Stimulated activated CD4-positive, alpha-beta T cell treated with anti-CD3 and anti-CD28 coated beads, Interleukin-2, amount 100 ng/mL, for 4 hours (primary cell): ENCODE measurements around the gene FICD.
A peak's percentile ranks its signal among the peaks of the same experiment; 100 is the strongest.
"Not testable (repeated sequence)": the region's sequence is repeated elsewhere in the genome, so short reads cannot be mapped to it uniquely, and the experiment has no call there.

ENCODE experiments used
- DNase-seq: peaks from one replicate; pipeline ENCODE4 v3.0.0-alpha.2; 2020; ENCODE audit warnings: low read depth

Gene FICD

DNA sequence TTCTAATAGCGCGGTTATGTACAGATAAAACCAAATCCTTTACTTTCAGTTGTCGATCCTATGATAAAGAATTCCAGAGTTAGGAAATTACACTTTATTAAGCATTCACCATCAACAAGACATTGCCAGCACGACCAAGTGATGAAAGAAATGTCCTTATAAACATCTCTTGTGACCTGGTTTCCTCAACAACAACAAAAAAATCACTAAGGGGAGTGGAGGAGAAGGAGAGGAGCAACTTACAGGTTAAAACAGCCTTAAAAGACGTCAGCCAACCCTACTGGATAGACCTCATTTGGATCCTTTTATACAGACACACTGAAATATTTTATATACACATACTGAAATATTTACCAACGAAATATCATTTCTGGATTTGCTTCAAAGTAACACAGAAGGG lies 23.1 kb downstream of the FICD start:
- DNase-seq: no peak

DNA sequence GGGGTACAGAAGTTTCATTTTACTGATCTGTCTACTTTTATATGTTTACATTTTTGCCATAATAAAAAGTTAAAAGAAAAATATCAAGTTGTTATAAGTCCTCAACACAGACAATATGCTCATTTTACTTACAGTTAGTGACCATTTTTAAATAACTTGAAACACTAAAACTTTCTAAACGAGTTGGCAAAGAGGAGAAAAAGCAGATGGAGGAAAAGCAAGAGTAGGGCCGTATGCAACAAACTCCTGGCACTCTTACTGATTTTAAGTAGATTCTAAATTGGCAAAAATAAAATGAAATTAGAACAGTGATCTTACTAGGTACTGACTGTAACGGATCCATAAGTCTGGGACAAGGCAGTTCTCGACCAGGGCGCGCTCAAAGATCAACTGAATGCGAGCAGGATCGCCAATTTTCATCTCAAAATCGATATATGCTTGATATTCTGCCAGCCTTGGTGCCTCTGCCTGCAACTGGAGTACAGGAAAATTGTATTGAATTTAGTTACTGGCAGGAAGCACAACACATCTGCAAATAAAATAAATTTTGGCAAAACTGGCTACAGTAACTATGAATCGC lies 23.6 kb downstream of the FICD start:
- no peak for DNase-seq

DNA sequence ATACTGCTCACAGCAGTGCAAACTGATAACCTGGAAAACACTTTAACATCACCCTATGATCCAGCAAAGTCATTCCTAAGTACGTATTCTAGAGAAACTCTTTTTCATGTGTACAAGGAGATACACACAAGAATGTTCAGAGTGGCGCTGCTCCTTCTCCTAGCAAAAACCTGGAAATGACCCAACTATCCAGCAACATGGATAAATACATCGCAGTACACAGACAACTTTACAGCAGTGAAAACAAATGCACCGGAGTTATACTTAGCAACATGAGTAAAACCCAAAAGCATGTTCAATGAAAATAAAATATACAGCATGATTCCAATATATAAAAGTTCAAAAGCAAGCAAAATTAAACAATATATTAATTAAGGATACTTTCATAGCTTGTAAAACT lies 27.2 kb downstream of the FICD start:
- DNase-seq: no peak

DNA sequence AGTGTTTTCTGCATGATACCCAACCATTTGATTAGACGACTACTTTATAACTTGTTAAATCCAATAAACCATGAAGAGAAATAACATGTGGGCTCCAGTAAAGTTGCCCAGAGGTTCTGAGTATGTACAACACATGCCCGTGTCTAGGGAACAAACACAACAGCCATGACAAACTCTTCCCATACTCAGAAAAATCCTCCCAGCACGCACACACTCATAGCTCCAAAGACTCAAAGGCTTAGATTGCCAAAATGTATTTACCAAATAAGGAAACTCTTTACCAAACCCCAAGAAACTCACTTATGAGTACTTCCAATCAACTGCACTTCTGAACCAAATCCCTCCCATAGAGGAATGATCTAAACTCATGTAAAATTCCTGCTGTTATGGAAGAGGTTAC lies 28.6 kb downstream of the FICD start:
- no peak for DNase-seq

DNA sequence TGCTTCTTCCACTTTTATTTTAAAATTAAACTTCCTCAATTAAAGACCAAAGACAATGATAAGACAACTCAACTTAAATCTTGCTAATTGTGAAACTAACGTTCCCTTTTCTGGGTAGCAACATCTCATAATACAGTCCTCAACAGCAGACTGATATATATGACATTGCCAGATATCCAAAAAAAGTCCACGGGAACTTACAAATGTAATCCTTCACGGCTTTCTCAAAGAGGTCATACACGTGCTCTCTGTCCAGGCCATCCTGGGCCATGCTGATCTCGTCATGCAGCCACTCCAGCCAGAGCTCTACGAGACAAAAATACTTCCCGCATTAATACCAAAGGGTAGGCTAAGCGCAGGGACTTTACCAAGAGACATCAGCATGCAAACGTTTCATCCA lies 32.6 kb downstream of the FICD start:
- DNase-seq: no peak

DNA sequence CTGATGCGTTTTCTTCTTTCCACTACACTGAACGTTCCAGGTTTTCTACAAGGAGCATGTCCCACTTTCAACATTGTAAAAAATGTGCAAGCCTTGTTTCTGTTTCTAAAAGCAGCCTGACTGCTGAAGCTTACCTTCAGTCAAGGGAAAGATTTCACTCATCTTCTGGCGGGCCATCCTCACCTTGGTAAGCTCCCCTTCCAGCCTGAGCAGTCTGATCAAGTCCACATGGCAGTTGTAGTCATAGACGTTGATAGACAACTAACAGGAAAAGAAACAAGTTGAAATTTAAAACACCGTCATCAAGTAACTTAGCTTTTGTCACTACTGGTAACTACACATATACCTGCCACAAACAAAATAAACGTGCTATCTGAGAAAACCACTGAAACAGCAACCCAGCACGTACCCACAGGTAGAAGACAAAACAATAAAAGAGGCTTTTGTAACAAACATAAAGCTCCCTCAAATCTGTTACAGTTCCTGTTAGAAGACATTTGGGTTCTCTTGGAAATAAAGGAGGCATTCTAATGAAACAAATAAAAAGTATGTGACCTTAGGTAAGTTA lies 34.0 kb downstream of the FICD start:
- DNase-seq: no peak

DNA sequence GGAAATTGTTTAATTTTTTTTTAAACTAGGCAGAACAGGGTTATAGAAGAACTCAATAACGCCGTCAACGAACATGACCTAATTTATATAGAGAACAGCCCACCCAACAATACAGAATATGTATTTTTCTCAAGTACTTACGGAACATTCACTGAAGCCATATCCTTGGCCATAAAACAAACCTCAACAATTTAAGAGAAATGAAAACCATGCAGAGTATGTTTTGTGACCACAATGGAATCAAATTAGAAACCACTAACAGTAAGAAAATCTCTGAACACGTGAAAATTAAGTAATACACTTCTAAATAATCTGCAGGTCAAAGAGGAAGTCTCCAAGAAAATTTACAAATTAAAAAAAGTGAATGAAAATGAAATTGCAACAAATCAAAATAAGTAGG lies 36.5 kb downstream of the FICD start:
- no peak for DNase-seq

DNA sequence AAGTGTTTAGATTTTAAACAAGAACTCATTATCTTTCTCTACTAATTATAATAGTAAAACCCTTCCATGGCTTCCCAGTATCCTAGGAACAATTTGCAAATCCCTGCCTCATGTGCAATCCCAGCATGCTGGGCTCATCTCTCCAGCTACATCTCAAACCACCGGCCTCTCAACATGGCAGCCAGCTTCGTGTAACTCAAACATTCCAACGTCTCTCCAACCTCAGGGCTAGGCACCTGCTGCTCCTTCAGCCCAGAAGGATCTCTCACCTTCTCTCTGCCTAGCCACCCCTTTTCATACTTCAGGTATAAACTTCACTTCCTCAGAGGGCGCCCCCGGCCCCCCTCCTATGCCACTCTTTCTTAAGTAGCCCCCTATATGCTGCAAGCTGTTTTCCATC lies 38.7 kb downstream of the FICD start:
- no peak for DNase-seq

DNA sequence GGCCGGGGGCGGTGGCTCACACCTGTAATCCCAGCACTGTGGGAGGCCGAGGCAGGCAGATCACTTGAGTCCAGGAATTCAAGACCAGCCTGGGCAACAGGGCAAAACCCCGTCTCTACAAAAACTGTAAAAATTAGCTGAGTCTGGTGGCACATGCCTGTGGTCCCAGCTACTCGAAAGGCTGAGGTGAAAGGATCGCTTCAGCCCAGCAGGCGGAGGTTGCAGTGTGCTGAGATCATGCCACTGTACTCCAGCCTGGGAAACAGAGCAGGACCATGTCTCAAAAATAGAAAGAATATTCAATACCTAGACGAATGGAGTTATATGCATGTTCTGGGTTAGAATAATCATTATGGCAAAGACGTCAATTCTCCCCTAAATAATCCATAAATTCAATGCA lies 40.3 kb downstream of the FICD start:
- DNase-seq: not testable (repeated sequence)

DNA sequence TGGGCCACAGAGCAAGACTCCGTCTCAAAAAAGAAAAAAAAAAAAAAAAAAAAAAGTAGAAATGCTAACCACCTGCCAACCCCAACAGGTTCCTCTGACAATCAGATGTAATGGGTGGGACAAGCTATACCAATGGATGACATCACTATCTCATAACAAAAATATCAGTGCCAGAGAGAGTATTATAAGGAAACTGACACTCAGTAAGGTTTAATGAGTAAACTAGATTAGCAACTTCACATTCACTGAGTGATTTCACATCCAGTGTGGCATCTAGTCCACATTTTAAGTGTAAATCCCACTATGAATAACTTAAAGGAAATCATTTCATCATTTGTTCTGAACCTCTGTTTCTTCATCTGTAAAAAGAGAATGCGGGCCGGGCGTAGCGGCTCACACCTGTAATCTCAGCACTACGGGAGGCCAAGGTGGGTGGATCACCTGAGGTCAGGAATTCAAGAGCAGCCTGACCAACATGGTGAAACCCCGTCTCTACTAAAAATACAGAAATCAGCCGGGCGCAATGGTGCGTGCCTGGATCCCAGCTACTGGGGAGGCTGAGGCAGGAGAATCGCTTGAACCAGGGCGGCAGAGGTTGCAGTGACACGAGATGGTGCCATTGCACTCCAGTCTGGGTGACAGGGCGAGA lies 44.1 kb downstream of the FICD start:
- DNase-seq: no peak

DNA sequence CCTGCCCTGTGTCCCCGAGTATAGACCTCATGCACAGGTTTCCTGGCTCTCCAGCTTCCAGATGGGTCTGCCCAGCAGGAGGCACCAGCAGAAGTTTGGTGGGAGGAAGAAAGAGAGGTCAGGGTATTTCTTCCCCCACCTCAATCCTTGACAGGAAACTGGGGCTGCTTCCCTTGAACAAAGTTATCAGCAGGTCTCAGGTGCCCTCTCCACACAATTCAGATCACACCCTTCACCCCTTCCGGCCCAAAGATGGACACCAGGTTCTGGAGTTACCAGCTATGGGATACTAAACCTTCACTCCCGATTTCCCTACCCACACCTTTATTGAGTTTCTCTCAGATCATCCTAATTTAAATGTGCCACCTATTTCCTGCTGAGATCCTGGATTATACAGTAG lies 44.7 kb downstream of the FICD start:
- no peak for DNase-seq

DNA sequence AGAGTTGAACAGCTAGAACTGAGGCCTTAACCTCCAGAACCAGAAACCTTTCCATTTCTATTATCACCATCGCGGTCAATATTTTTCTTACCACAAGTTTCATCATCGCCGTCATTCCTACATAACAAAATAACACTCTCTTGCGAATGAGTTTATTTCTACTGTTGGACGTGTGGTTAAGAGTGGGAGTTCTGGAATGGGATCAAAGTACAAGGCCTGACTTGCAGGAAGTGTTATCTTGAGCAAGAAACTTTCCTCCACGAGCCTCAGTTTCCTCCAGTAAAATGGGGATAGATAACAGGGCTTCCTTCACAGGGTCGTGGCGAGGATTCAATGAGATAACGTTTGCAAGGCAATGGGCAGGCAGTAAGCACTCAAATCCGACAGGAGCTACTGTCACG lies 45.2 kb downstream of the FICD start:
- no peak for DNase-seq

DNA sequence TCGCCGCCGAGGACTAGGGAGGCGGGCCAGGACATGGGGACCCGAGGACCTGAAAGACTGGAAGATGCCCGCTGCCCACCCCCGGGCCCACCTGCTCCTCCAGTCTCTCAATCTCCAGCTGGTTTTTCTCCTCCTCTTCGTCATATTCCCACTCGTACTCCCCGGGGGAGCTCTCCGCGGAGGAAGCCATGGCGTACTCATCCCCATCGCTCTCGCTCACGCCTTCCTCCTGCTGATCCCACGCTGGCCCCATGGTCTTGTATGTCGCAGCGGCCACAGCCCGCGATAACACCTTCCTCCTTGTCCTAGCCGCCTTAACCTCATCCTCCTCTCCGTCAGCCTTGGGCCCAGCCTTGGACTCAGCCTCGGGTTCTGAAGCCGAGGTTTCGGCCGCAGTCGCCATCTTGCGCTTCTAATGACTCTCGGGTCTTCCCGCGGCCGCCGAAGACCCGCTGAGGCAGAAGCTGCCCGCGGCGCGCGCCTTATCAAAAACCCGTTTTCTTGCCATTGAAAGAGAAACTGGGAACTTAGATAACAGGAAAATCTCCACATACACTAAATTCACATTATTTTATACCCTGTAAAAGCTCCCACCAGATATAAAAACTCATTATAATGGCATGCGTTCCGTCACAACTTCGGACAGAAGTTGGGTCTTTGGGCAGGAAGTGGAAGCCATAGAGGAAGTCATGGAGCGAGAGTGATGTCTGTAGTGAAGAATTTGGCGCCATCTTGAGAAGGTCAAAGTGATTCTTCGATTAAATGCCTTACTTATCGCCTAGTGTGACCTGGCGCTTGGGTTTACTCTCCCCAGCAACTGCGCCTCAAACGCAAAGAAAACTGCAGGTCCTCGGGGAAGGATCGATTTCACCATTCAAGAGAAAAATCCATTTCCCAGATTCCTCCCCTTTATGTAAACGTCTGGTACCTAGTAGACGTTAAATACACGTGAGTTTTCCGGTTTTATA lies 46.0 kb downstream of the FICD start, which contains the start of gene SART3:
Gene SART3 (minus strand): TSS at position 422 of the 968 bp plus-strand sequence. CDS start 19 bp downstream, at position 403.
- peak; percentile 68 for DNase-seq

DNA sequence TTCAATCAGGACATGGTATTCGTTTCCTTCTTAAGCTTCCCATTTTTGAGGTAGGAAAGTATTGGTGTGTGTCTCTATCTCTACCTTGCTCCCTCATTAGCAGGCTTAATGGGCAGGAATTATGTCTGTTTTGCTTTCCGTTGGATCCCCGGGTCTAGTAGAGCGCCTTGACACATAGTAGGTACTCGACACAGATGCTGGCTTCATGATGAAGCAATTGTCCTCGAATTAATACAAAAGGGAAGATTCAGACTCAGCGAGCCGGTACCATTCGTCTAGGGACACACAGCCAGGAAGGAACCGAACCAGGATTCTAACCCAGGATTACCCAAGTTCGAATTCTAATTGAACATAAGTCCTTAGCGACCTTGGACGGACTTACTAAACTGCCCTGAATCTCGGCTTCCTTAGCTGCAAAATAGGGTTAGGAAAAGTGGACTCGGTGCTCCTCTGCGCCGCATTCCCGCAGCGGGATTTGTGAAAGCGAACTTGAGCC lies 46.8 kb downstream of the FICD start:
- DNase-seq: no peak

DNA sequence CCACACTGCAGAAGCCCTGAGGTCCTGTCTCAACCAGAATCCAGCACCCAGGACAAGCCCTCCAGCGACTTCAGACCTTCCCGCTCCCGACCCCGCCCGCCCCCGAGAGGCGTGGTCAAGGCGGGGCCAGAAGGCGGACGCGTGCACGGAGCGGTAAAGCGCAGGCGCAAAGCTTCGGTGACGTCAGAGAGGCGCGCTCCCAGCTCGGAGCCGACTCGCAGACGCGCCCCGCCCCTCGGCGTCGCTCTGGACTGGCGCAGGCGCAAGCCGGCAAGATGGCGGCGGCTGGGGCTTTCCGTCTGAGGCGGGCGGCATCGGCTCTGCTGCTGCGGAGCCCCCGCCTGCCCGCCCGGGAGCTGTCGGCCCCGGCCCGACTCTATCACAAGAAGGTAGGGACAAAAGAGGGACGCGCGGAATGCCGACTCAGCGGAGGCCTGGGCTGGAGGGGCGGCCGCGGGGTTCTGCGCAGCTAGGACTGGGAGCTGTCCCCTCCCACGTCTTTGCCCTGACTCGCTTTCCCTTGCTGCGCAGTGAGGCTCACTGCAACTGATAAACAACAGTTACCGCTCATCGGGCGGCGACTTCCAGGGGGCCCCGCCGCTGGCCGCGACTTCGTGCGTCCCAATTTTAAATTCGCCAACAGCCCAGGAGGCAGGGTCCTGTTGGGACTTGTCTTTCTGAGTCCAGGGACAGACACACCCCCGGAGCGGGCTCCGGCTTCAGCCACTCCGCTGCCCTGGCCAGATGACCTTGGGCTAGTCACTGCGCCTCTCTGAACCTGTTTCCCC lies 47.5 kb downstream of the FICD start, which contains the start of gene ISCU:
Gene ISCU (plus strand): TSS at position 249 of the 788 bp plus-strand sequence. CDS start 27 bp downstream, at position 276.
- peak; percentile 98 for DNase-seq

DNA sequence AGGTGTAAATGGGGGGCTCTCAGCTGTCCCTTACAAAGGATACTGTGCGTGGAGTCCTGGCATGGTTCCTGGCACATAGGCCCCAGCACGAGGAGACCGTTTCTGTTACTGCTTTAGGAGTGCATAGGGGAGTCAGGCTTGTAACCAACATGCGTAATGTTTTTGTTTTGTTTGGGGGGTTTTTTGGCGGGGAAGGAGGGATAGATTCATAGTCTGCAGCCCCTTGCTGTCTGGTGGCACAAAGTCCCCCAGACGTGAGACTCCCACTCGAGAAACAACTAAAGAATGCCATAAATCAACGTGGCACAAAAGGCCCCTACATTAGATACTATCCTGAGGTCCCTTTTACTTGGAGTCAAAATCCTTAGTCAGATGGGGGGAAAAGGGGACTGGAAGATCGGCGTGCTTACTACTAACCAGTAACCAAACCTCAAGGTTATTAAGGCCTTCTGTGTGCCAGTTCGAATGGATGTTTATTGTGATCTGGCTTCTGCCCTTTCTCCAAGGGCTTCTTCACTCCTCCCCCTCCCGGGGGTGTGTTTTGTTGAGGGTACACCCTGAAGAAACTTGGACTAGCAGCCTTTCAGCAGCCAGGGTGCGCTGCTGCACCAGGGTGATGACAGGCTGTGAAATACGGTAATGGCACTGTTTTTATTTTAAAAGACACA lies 48.2 kb downstream of the FICD start:
- DNase-seq: peak; percentile 82

DNA sequence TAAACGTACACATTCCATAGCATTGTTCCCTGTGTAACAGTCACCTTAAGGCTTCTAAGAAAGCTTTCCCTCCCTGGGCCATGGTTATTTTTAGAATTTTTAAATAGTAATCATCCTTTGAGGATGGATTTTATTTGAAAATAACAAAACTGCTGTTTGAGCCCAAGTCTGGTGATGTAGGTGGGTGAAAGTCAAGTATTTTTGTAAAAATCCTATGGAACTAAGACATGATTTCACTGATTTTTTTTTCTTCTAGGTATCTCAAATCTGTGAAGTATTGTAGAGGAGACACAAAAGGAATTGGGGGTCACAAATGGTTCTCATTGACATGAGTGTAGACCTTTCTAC lies 48.7 kb downstream of the FICD start:
- DNase-seq: no peak

DNA sequence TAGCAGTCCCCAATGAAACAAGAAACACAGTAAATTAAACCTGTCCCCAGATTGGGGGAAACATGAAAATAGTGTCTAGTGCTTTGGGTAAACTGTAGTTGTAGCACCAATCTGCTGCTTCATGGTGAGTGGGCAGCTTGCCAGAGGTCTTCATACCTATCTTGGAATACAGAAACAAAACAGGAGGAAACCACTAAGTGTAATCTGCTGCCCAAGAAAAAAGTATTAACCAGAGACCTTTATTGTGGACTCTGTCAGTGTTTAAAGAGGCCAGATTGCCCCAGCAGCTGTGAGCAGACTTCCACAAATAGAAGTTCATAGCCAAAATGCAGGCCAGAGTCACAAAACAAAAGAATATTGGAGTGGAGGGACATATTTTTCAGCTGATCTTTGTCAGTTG lies 49.6 kb downstream of the FICD start:
- no peak for DNase-seq

DNA sequence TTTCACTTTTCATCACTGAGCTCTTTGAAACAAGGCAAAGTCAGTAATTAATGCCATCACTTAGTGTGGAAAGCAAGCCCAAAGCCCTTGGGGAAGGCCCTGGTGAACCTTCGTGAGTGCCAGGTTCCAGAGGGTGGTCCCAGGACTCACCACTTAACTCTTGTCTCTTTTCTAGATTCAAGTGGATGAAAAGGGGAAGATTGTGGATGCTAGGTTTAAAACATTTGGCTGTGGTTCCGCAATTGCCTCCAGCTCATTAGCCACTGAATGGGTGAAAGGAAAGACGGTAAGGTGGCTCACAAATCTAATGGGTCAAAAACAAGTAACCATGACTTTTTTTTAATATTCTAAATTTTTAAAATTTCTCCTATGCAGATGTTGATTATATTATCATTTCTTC lies 50.1 kb downstream of the FICD start:
- no peak for DNase-seq

DNA sequence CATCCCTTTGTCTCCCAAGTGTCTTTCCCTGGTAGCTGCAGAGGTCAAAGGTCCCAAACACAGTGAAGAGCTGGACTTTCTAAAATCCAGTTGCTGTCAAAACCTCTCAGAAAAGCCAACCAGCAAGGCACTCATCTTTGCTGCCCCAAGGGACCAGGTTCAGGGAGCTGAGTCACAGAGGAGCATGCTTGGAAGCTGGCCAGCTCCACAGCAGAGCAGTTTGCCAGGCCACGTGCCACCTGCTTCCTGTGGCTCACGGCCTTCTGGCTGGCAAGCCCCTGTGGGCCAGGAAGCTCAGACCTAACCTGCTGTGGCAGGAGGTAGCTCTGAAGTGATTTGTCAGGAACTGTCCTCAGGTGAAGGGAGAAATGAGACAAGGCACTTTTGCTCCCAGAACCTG lies 50.9 kb downstream of the FICD start:
- peak; percentile 68 for DNase-seq

DNA sequence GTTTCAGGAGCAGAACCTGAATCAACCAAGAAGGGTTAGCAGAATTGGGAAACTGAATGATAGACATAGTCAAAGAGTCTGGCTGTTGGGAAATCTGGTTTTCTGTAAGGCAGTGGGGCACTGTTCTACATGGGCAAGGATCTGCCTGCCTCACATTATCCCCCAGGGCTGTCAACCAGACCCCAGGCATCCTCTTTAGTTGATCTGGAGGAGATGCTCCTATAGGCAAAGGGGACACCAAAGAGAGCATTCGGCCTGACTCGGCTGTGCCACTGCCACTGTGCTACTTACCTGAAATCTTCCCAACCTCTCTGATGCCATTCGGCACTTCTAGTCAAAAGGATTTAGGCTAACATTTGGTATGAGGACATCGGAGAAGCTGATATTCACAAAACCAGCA lies 51.4 kb downstream of the FICD start:
- no peak for DNase-seq
